Stimulated activated CD4-positive, alpha-beta T cell treated with anti-CD3 and anti-CD28 coated beads, Interleukin-15, amount 100 ng/mL, for 24 hours (primary cell): ENCODE data around the gene MRGPRF.

ENCODE experiments used
- DNase-seq: peaks from one replicate; pipeline ENCODE4 v3.0.0-alpha.2; 2020

MRGPRF gene, protein sequence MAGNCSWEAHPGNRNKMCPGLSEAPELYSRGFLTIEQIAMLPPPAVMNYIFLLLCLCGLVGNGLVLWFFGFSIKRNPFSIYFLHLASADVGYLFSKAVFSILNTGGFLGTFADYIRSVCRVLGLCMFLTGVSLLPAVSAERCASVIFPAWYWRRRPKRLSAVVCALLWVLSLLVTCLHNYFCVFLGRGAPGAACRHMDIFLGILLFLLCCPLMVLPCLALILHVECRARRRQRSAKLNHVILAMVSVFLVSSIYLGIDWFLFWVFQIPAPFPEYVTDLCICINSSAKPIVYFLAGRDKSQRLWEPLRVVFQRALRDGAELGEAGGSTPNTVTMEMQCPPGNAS

DNA sequence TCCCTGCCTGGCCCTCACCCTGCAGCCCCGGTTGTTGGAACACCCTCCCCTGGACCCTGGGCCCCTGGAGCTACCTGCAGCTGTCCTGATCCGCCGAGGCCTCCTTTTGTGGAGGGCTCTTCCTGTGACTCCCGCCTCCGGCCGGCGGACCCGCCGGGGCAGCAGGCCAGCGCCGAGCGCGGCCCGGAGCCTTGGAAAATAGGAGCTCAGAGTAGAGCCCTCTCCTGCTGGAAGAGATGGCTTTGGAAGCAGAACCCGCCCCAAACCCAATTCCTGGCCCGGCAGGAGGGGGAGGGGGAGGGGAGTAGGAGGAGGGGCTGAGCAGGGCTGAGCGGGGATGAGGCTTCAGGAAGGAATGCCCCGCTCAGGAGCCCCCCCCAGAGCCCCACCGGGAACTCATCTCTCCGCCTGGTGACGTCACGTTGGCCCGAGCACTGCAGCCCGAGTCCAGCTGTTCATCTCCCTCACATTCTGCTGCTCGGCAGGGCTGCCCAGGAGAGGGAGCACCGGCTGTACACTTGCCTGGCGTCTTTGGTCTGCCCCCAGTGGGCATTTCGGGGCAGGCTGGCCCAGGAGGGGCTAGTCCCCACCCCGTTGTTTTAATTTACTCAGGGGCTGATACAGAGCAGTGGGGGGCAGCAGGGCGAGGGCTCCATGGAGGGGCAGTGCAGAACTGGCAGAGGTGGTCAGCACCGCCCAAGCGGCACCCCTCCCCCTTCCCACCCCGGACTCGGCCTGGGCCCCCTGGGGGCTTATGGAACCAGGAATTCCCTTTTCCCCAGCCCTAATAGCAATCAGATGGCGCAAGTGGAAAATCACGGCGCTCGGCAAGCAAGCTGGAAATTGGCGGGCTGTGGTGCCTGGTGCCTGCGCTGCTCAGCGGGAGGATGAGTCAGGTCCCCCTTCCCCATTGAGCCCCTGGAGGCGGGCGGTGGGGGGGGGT, at the start of gene MRGPRF:
Gene MRGPRF (minus strand): TSS at position 238 of the 943 bp plus-strand sequence. CDS start 3,345 bp downstream, outside the sequence.
- DNase-seq = peak; percentile 26

DNA sequence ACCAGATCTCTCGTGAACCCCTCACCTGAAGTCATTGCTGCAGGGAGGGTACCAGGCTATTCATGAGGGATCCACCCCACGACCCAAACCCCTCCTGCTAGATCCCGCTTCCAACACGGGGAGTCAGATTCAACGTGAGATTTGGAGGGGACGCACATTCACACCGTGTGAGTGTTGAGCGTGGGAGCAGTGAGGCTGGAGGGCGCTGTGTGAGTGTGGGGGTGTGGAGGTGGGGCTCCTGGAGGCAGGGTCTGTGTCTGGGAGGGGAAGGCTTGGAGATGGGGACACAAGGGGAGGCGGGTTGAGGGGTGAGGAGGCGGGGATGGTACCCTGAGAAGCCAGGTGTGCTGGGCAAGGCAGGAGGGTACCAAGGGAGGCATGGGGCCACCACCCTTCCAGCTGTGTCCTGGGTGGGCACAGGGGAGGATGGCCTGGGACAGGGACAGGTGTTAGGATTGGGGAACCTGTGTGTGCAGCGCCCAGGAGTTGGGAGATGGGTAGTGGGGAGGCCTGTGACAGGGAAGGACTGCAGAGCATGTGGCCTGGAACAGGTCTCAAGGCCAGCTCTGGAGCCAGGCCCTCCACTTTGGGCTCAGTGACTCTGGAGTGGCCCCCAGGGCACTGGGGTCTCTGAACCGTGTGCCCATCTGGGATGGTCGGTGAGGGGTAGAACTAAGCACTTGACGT, 49.3 kb upstream of the MRGPRF start:
- DNase-seq = no peak

DNA sequence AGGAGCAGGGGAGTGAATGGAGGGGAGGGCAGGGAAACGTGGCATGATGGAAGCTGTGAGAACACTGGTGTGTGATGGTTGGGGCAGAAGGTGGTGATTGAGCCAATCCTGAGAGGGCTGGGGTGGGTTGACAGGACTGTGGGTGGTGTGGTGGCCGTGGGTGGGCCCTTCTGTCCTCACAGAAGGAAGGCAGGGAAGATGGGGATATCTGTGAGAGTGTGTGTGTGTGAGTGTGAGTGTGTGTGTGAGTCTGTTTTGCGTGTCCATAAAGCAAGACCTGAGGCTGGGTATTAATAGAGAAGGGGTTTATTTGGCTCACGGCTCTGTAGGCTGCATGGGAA, 48.6 kb upstream of the MRGPRF start:
- DNase-seq = no peak

DNA sequence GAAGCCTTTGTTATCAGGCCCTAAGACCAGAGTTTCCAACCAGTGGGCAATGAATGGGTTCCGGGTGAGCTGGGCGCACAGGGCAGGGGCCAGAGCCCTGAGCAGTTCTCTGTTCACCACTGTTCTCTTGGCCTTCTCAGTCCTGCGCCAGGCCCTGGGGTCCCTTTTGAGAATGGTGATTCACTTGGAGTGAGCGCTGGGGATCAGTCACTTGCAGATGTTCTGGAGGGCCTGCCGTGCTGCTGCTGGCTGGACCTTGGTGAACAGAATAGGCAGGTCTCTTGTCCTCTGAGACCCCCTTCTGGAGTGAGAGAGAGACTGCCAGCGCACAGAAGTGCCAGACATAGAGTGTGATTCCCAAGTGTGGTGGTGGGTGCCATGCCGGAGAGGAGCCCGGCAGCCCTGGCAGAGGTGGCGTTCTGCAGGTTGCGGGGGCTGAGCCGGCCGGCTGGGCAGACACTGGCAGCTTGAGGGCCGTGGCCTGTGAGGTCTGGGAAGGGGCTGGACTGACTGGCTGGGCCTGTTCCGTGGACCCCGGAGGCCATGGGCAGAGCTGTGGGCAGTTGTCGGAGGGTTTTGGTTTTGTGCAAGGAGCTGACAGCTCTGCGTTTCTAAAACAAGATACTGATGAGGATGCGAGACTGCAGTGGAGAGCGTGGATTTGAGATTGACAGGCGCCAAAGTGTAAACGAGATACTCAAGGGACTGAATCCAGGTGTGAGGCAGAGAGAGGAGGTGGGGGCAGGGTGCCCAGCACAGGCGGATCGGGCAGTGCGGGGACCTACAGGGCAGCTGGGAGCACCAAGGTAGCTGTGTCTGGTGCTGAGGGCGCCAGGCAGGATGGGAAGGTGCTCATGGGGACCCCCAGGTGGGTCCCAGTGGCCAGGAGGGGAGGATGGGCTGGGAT, 48.0 kb upstream of the MRGPRF start:
- no peak for DNase-seq

DNA sequence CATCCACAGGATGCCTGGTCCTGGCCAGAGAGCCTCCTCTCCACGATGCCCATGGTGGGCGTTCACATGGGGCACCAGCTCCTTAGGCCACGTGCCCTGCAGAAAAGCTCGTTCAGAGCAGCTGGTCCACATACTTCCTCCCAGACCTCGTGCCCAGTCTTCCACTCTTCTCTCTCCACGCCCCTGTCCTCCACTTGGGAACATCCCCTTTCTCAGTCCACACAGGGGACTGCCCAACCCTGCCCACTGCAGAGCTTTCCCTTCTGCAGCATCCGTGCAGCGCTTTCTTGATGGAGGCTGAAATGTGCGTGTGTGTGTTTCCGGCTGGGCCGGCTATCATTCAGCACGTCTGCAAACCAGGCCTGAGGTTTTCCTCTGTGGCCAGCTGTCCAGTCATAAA, 46.9 kb upstream of the MRGPRF start:
- no peak for DNase-seq

DNA sequence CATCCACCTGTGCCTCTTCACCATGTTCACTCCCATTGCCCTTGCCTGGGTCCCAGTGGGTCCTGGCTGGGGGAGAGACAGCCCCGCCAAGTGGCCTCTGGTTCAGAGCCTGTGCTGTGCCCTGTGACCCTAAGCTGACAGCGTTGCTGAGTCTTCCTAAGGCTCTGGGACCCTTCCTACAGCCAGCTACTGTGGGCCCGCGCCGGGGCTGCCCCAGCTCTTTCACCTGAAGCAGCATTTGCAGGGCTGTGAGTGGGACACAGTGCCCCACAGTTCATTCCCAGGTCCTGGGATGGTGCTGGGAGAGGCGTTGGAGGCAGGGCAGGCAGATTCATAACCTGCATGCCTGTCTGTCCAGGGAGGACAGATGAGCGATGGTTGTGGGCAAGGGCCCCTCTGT, 46.4 kb upstream of the MRGPRF start:
- DNase-seq = no peak

DNA sequence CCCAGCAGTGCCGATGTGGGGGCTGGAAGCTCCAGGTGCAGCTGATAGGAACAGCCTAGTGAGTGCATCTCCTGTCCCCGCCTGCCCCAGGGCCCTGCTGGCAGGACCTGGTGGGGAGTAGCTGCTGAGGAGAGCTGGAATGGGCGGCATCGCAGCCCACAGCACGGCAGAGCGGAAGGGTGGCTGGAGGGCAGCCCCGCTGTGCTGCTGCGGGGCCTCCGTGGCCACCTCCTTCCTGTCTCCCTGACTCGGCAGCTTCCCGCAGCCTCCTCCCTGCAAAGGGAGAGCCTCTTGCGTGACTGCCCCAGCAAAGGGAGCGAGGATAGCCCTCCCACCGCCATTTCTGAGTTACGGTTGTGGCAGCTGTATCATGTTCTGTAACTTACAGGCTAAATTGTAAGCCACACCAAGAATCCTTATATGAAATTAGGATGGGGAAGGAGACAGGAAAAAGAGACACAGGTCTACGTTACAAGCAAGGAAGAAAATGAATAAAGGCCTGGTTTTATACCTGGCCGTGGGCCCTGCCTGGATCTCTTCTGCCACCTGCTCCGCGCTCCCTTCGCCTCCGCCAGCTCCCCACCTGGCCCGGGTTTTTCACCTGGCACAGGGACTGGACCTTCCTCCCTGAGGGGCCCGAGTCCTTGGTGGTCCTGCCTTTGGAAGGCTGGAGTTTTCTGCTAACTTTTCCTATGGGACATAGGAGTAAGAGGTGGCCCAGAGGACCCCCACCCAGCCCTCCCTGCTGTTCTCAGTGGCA, 45.6 kb upstream of the MRGPRF start:
- DNase-seq = no peak

DNA sequence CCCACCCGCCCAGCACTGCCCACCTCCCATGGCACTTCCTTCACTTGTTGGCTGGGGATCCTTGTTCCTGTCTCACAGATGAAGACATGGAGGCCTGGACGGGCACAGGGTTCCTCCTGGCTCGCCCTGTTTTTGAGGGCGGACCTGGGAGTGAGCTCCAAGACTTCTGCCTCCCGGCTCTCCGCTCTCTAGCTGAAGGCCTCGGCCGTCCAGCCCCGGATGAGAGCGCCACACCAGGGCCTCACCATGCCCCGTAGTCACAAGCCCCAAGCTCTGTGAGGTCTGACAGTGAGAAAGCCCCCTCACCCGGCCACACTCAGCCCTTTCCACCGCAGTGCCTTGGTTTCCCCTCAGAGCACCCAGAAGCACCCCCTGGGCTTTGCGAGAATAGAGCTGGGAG, 44.8 kb upstream of the MRGPRF start:
- no peak for DNase-seq

DNA sequence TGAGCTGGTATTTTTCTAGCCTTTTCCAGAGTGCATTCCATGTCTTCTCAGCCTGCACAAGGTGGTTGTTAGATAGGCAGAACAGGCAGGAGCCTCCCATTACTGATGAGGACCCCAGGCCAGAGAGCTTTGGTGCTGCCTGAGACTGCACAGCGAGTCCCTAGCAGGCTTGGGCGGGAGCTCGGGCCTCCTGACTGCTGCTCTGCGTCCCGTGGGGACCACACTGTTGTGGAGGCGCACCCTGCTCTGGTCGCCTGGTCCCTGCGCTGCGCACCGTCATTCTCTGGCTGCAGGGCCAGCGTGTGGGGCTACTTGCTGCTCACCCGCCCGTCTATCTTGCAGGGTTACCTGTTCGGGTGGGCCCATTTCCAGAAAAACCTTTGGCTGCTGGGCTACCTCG, 44.2 kb upstream of the MRGPRF start:
- DNase-seq = no peak

DNA sequence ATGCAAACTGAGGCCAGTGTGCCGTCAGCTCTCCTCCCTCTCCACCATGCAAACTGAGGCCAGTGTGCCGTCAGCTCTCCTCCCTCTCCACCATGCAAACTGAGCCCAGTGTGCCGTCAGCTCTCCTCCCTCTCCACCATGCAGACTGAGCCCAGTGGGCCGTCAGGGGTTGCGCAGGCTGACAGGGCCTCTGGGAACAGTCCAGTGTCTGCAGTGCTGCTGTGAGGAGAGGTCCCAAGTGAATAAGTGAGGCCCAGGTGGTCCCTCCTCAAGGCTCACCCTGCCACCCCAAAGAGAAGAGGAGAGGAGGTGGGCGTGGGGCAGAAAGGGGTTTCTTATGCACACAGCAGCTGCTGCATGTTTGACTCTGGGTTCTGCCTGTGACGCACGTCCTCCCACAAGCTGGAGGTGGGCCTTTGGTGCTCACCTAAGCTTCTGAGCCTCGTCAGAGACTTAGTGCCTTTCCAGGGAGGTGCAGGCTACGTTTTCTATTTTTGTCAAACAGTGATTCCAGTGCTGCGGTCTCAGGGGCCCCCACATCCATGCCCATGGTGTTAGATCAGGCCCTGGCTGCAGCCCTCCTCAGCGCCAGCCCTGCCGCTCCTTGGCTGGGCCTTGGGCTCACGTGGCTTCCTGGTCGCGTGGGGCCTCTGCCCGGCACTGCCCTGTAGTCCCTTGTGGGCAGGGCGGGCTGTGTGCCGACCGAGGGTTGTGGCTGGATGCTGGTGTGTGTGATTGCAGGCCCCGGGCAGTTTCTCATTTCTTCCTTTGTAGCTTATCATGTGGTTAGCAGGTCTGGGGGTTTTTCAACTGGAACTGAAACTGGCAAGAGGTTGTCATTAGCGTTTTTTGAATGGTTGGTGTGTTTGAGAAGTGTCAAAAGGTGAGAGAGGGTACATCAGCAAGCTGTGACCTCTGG, 42.8 kb upstream of the MRGPRF start:
- DNase-seq = no peak

DNA sequence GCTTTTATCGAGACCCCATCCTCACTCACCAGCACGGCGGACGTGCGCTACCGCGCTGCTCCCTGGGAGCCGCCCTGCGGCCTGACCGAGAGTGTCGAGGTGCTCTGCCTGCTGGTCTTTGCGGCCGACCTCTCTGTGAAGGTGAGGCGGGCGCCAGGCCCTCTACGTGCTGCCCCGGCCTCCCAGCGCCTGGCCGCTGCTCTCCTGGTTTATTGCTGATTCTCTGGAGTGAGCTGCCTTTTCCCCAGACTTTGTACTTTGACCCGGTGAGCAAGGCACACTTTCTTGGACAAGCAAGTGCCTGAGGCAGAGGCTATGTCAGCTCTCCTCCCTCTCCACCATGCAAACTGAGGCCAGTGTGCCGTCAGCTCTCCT, 42.2 kb upstream of the MRGPRF start:
- DNase-seq = no peak

DNA sequence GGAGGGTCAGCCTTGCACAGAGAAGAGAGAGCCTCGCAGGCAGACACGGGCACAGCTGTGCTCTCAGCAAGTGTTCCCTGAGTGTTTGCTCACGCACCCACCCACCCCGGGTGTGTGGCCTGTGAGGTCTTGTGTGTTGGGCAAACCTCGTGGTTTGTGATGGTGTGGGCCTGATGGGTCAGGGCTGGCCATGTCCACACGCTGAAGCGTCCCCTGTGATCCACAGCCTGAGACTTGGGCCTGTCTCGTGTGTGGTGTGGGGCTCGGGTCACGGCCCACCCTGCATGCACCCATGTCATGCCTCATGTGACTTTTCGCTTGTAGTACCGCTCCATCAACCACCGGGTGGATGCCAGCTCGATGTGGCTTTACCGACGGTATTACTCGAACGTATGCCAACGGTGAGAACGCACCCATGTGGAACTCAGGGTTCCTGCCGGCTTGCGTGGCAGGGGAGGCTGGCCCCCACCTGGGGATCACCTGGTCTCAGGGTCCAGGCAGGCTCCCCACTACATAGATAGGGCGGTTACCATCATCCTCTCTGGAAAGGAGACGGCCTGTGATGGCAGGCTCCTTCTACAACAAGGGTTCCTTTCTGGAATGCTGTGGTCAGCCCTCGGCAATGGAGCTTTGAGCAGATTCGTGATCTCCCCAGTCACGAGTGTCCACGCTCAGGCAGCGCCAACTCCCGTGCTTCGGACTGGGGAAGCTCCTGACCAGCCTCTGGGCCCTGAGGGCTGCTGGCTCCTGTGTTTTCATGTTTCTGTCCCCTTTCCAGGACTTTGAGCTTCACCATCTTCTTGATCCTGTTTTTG, 41.6 kb upstream of the MRGPRF start:
- no peak for DNase-seq

DNA sequence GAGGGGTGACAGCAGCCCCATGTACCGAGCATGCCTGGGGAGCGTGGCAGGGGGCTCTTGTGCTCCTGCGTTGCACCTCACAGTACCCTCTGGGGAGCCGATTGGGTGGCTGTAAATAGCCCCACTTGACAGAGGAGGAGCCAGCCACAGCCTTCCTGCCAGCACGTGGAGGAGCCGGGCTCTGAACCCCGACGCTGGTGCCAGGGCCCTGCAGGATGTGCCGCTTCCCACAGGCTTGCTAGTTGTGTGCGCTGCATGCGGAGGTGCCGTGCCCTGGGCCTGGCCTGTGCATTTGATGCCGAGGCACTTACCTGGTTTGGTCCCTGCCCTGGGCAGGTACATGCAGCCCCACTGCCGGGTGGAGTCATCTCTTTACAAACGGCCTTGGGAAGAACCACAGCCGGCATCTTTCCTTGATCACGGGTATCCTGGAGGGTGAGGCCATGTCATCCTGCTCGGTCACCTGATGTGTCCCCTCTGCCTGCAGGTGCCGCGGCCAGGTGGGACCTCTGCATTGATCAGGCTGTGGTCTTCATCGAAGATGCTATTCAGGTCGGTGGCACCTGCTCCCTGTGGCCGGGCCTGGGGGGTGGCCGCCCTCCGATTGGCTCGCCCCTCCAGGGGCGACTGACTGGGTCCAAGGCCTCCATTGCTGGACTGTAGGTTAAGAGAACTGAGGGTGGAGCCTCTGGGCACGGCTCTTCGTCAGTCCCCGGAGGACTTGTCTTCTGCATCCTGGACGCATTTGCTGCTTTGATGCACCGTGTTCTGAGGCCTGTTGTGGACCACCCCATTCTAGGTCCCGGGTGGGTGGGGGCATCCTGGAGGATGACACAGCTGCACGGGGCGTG, 40.7 kb upstream of the MRGPRF start:
- DNase-seq = no peak

DNA sequence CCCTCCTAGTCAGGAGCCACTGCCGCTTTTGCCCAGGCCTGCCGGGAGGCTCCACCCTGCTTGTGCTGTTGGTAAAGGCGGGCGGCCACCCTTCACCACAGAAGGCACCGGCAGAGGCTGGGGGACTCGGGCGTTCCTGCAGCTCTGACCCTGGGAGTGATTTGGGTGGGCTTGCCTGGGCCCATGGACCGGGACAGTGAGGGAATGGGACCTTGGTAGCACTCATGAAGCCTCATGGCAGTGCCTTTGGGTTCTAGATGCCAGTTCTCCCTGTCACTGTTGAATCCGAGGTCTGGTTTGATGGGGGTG, 40.1 kb upstream of the MRGPRF start:
- DNase-seq = no peak

DNA sequence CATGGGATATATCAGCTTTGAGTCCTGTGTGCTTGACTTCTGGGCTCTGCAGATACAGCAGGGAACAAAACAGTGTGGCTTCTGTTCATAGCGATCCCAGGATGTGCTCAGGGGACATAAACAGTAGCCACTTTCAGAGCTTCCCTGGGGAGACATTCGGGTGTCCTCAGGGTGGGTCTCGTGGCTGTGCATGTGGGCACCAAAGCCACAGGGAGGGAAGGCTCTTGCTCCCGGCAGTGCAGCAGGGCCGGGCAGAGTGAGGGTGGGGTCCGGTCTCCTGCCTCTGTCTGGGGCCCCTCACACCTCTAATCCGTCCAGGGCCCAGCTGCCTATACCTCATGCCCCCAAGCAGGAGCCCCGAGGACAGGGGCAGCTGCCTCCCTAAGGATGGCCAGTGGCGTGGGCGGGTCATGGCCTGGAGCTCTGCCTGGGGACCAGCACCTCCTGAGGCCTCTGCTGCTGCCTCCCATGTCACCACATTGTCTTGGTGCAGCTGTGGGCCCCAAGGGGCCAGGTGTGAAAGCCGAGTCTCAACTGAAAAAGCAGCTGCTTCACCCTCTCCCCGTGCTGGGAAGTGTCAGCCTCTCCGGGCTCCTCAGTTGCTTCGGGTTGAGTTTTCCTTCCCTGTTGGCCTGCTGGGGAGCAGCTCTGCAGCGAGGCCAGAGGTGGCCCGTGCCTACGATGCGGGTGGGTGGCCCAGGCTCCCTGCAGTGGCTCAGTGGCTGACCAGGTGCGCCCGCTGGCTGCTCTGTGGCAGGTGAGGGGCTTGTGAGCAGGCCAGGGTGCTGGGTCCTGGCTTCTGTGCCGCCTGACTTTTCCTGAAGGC, 39.5 kb upstream of the MRGPRF start:
- DNase-seq = no peak

DNA sequence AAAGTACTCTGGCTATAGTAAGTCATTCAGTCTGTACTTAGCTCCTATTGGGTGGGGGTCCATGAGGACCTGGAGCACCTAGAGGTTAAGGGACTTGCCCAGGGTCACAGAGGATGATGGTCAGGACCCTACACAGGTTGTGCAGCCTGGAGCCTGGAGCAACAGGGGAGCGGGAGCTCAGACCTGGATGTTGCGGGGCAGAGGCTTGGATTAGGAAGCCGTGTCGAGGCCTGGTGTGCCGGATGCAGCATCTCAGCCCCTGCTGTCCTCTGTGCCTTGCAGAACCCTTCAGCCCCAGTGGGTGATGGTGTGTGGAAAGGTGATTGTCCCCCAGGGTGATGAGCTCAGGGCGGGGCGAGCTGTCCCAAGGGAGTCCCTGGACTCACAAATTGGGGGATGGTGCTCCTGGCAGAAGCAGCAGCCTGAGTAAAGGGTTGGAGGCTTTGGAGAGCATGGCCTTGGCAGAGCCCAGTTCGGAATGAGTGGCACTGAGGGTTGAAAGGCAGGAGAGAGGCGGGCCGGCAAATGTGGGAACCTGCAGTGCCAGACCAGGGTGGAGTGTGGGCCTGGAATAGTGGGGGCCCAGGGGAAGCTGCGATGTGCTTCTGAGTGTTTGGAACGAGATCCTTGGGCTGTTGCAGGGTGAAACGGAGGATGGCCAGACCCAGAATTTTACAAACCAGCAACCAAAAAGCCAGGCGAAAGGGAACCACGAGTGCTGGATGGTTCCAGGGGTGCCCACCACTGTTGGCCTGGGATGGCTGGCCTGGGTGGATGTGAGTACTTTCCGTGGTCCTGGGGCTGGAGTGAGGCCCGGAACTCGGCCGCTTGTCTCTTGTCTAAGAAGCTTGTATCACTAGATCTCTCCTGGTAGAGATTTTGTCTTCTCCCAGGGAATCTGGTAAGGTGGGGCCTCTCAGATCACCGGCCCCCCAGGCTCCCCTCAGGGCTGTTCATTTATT, 38.6 kb upstream of the MRGPRF start:
- DNase-seq = no peak
